GM19240 (cell line): Measurements from ENCODE around the gene OXLD1.

Source experiments
- DNase-seq: peaks from one replicate; pipeline ENCODE4 v3.0.0; 2011; ENCODE audit warnings: low spot score; ENCODE audit not compliant: insufficient read length

The OXLD1 gene

GRCh38 chr17:81702934-81703746 lies 36.7 kb upstream of the OXLD1 start, which contains the start of gene MRPL12:
TSS of gene MRPL12 (plus strand) at chr17:81703367. CDS start at chr17:81703502, 135 bp downstream.
- peak; percentile 100 for DNase-seq

GRCh38 chr17:81701288-81702071 lies 35.1 kb upstream of the OXLD1 start:
- DNase-seq, result no peak

- no peak for DNase-seq
Measured at GRCh38 chr17:81700353-81701287, 34.2 kb upstream of the OXLD1 start.

- DNase-seq, result no peak
Measured at GRCh38 chr17:81697261-81698044, 31.0 kb upstream of the OXLD1 start.

- DNase-seq, result no peak
Measured at GRCh38 chr17:81696218-81696941, 30.0 kb upstream of the OXLD1 start.

GRCh38 chr17:81695801-81696200 lies 29.4 kb upstream of the OXLD1 start:
- no peak for DNase-seq

- no peak for DNase-seq
Measured at GRCh38 chr17:81695211-81695610, 28.8 kb upstream of the OXLD1 start.

- no peak for DNase-seq
Measured at GRCh38 chr17:81694810-81695209, 28.4 kb upstream of the OXLD1 start.

GRCh38 chr17:81693509-81694210 lies 27.3 kb upstream of the OXLD1 start:
- no peak for DNase-seq

- no peak for DNase-seq
Measured at GRCh38 chr17:81691608-81692007, 25.2 kb upstream of the OXLD1 start.

GRCh38 chr17:81691196-81691595 lies 24.8 kb upstream of the OXLD1 start:
- DNase-seq, result no peak

GRCh38 chr17:81690549-81690948 lies 24.1 kb upstream of the OXLD1 start:
- DNase-seq, result no peak

- DNase-seq, result no peak
Measured at GRCh38 chr17:81690066-81690465, 23.7 kb upstream of the OXLD1 start.

GRCh38 chr17:81688616-81689015 lies 22.2 kb upstream of the OXLD1 start:
- no peak for DNase-seq

- DNase-seq, result no peak
Measured at GRCh38 chr17:81687770-81688541, 21.6 kb upstream of the OXLD1 start.

- no peak for DNase-seq
Measured at GRCh38 chr17:81686614-81687013, 20.2 kb upstream of the OXLD1 start.

- DNase-seq, result no peak
Measured at GRCh38 chr17:81685108-81685507, 18.7 kb upstream of the OXLD1 start.

- DNase-seq, result no peak
Measured at GRCh38 chr17:81684442-81684911, 18.1 kb upstream of the OXLD1 start.
